ENCODE measurements around the gene RPS15. TPM values are rescaled to one million over a fixed set of nuclear protein-coding genes. Genes with fewer than 3 reads are reported as not detected.

The RPS15 gene
- total and polyA plus RNA-seq, 2 of the 13 experiments (the other 11 are each of a cell fraction or from before 2014, with no cell fraction given): 695 to 1,411 TPM

DNA sequence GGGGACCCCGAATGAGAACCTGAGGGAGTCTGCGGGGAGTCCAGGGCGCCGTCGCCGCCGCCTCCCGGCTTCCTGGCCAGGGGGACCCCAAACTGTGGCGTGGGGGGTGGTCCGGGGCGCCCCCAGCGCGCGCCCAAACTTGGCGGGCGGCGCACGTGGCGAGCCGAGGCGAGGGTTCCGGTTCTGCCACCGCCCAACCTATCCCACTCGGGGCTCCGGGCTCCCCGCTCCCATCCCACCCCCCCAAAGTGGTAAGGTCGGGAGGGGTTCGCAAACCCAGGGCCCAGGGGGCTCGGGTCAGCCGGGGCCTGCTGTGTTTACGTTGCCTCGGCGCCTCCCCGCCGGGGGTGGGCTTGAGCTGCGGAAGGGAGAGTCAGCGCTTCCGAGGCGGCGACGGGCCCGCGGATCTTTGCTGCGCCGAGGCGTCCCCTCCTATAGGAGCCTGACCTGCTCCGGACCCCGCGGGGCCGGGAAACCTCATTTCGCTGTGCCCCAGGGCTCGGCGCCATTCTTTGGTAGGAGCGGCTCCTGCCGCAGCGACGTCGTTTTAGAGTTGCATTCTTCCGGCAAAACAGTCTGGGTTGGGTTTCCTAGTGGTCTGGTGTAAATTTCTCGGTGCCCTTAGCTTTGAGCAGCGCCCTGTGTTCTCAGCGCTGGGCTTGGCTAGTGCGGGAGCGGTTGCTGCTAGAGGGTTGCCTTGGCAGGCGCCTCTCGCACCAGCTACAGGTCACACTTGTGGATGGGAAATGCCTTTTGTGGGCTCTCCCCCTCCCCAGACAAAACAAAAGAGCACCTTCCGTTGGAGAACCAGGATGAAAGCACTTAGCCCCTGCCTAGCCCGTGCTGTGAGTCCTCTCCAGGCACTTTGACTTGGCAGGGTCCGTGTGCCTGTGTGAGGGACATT lies 29.6 kb upstream of the RPS15 start (continued):
- TF ChIP-seq ZNF547 (CRISPR knock-in tag; IDR thresholded peaks at IDR 0.05): no peak; the same call in 1 of the 2 replicates
- no peak for TF ChIP-seq ZNF329 (CRISPR knock-in tag; IDR thresholded peaks at IDR 0.05; ENCODE audit: low read depth)
- TF ChIP-seq BRF2 (CRISPR knock-in tag; IDR thresholded peaks at IDR 0.05): no peak
- TF ChIP-seq ZNF142 (CRISPR knock-in tag; IDR thresholded peaks at IDR 0.05): 0 out of 2 replicates have a peak, but pooled peaks have one; percentile 37
- 0 out of 2 replicates have a peak, but pooled peaks have one; percentile 40 for TF ChIP-seq KDM4B (CRISPR knock-in tag; IDR thresholded peaks at IDR 0.05)
- TF ChIP-seq ZNF790 (CRISPR knock-in tag; IDR thresholded peaks at IDR 0.05; ENCODE audit: borderline replicate concordance): peak; percentile 31; the same call in 1 of the 2 replicates
- no peak for TF ChIP-seq MLX (CRISPR knock-in tag; IDR thresholded peaks at IDR 0.05)
- TF ChIP-seq MEIS1 (CRISPR knock-in tag; IDR thresholded peaks at IDR 0.05; ENCODE audit: borderline replicate concordance): no peak
- TF ChIP-seq SMC3 (IDR thresholded peaks at IDR 0.05; ENCODE audit: low read length): no peak
- no peak for TF ChIP-seq KDM3A (CRISPR knock-in tag; IDR thresholded peaks at IDR 0.05; ENCODE audit: low read depth)
- no peak for TF ChIP-seq CBX2 (IDR thresholded peaks at IDR 0.05; ENCODE audit: low read depth, low read length)
- no peak for TF ChIP-seq CBX2 (CRISPR knock-in tag; IDR thresholded peaks at IDR 0.05; ENCODE audit: low read depth)
- TF ChIP-seq, protein P1, sequence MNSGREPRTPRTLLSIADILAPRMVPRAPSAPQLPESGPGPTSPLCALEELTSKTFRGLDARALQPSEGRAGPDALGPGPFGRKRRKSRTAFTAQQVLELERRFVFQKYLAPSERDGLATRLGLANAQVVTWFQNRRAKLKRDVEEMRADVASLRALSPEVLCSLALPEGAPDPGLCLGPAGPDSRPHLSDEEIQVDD (CRISPR knock-in tag; IDR thresholded peaks at IDR 0.05; ENCODE audit: borderline replicate concordance): no peak
- TF ChIP-seq, protein P2, sequence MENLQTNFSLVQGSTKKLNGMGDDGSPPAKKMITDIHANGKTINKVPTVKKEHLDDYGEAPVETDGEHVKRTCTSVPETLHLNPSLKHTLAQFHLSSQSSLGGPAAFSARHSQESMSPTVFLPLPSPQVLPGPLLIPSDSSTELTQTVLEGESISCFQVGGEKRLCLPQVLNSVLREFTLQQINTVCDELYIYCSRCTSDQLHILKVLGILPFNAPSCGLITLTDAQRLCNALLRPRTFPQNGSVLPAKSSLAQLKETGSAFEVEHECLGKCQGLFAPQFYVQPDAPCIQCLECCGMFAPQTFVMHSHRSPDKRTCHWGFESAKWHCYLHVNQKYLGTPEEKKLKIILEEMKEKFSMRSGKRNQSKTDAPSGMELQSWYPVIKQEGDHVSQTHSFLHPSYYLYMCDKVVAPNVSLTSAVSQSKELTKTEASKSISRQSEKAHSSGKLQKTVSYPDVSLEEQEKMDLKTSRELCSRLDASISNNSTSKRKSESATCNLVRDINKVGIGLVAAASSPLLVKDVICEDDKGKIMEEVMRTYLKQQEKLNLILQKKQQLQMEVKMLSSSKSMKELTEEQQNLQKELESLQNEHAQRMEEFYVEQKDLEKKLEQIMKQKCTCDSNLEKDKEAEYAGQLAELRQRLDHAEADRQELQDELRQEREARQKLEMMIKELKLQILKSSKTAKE (CRISPR knock-in tag; IDR thresholded peaks at IDR 0.05; ENCODE audit: borderline replicate concordance): no peak
- 0 out of 2 replicates have a peak, but pooled peaks have one; percentile 10 for TF ChIP-seq SIN3A (IDR thresholded peaks at IDR 0.05; ENCODE audit: borderline replicate concordance, low read depth, low read length)
- no peak for TF ChIP-seq NR1H2 (CRISPR knock-in tag; IDR thresholded peaks at IDR 0.05; ENCODE audit: borderline replicate concordance, low read depth)
- no peak for TF ChIP-seq ZNF660 (CRISPR knock-in tag; IDR thresholded peaks at IDR 0.05; ENCODE audit: borderline replicate concordance, low read depth)
- TF ChIP-seq ZIK1 (CRISPR knock-in tag; IDR thresholded peaks at IDR 0.05; ENCODE audit: borderline replicate concordance, low read depth): no peak
